MM.1S (cell line): ENCODE data around the gene LRRC4C.

ENCODE experiments used
- DNase-seq: peaks from one replicate; pipeline ENCODE4 v3.0.0-alpha.2; 2015
- H2AFZ ChIP-seq: fragments of 300-600 bp; sonication (generic); 2 replicates; pipeline ENCODE4 v1.6.0; 2016; ENCODE audit warnings: antibody characterized with exemption, low read length
- H3F3A ChIP-seq: fragments of 300-600 bp; sonication (generic); 2 replicates; pipeline ENCODE4 v1.6.1; 2016; ENCODE audit warnings: mild to moderate bottlenecking, antibody characterized with exemption, low read length, moderate library complexity, mixed read lengths; ENCODE audit not compliant: insufficient read depth
- H3K27ac ChIP-seq: fragments of 300-600 bp; sonication (generic); 2 replicates; pipeline ENCODE4 v1.5.1; 2016; ENCODE audit warnings: mild to moderate bottlenecking, low read length
- H3K27me3 ChIP-seq: fragments of 300-600 bp; sonication (generic); replicated peaks from 2 replicates; pipeline ENCODE4 v1.6.0; 2016; ENCODE audit warnings: low read length; ENCODE audit not compliant: insufficient read depth
- H3K36me3 ChIP-seq: fragments of 300-600 bp; sonication (generic); replicated peaks from 2 replicates; pipeline ENCODE4 v1.6.1; 2016; ENCODE audit warnings: mild to moderate bottlenecking, low read length, mixed read lengths; ENCODE audit not compliant: insufficient read depth
- H3K4me1 ChIP-seq: fragments of 300-600 bp; sonication (generic); 2 replicates; pipeline ENCODE4 v1.6.1; 2016; ENCODE audit warnings: low read length, mixed read lengths
- H3K4me2 ChIP-seq: fragments of 300-600 bp; sonication (generic); 2 replicates; pipeline ENCODE4 v1.6.0; 2016; ENCODE audit warnings: low read depth, low read length
- H3K4me3 ChIP-seq: fragments of 300-600 bp; sonication (generic); 2 replicates; pipeline ENCODE4 v1.5.1; 2016; ENCODE audit warnings: low read length, mixed read lengths
- H3K79me2 ChIP-seq: fragments of 300-600 bp; sonication (generic); 2 replicates; pipeline ENCODE4 v1.6.1; 2016; ENCODE audit warnings: mixed run types, low read length, mixed read lengths
- H3K9ac ChIP-seq: fragments of 300-600 bp; sonication (generic); 2 replicates; pipeline ENCODE4 v1.6.1; 2016; ENCODE audit warnings: low read length, mixed read lengths
- H3K9me2 ChIP-seq: fragments of 300-600 bp; sonication (generic); replicated peaks from 2 replicates; pipeline ENCODE4 v1.6.1; 2016; ENCODE audit warnings: mild to moderate bottlenecking, low read length, mixed read lengths; ENCODE audit not compliant: insufficient read depth
- H3K9me3 ChIP-seq: fragments of 300-600 bp; sonication (generic); replicated peaks from 2 replicates; pipeline ENCODE4 v1.6.1; 2016; ENCODE audit warnings: mild to moderate bottlenecking, low read length, mixed read lengths; ENCODE audit not compliant: insufficient read depth
- H4K20me1 ChIP-seq: fragments of 300-600 bp; sonication (generic); 2 replicates; pipeline ENCODE4 v1.6.1; 2016; ENCODE audit warnings: mild to moderate bottlenecking, low read length, moderate library complexity, mixed read lengths; ENCODE audit not compliant: insufficient read depth
- CTCF ChIP-seq: fragments of 300-600 bp; sonication (generic); IDR thresholded peaks from 2 replicates; pipeline ENCODE4 v1.5.1; 2016; ENCODE audit warnings: antibody characterized with exemption, low read length, mixed read lengths
- EZH2 ChIP-seq: fragments of 300-600 bp; sonication (generic); optimal IDR thresholded peaks from 2 replicates; pipeline ENCODE3; 2017; ENCODE audit warnings: low read depth, mild to moderate bottlenecking, antibody characterized with exemption, low read length, mixed read lengths
- EZH2phosphoT487 ChIP-seq: fragments of 300-600 bp; sonication (generic); IDR thresholded peaks from 2 replicates; pipeline ENCODE4 v1.6.1; 2018; ENCODE audit warnings: antibody characterized with exemption, low read length

The LRRC4C gene

GRCh38 chr11:41237382-41237781 lies 222.1 kb downstream of the LRRC4C start:
- Histone ChIP-seq H3K9me3 (no peaks in the 10 kb centered on the region), H3K9me2 (no peaks in the 10 kb centered on the region), H3K36me3 (no peaks in the 10 kb centered on the region; the same call in 1 of the 2 replicates), H3K4me1 (no peaks in the 10 kb centered on the region), H3K79me2 (no peaks in the 10 kb centered on the region), H3K9ac (no peak overlapping the region), H2AFZ (no peak overlapping the region), H4K20me1 (no peaks in the 10 kb centered on the region), H3F3A (no peaks in the 10 kb centered on the region), H3K4me3 (no peak overlapping the region), H3K4me2 (no peak overlapping the region), H3K27ac (no peak overlapping the region), H3K27me3 (no peaks in the 10 kb centered on the region)
- DNase-seq, result no peak
- TF ChIP-seq EZH2, result no peak
- no peak for TF ChIP-seq EZH2phosphoT487
- TF ChIP-seq CTCF, result no peak

GRCh38 chr11:41235668-41236067 lies 223.8 kb downstream of the LRRC4C start:
- no peak overlapping the region for H2AFZ ChIP-seq
- TF ChIP-seq EZH2 (no peak), CTCF (no peak), EZH2phosphoT487 (no peak)
- H3K79me2 ChIP-seq, result no peaks in the 10 kb centered on the region
- H3K9ac ChIP-seq, result no peak overlapping the region
- no peaks in the 10 kb centered on the region for H3K9me3 ChIP-seq
- no peak overlapping the region for H3K27ac ChIP-seq
- no peak overlapping the region for H3K4me3 ChIP-seq
- no peak overlapping the region for H3K4me2 ChIP-seq
- no peaks in the 10 kb centered on the region for H3K9me2 ChIP-seq
- no peaks in the 10 kb centered on the region for H4K20me1 ChIP-seq
- H3K4me1 ChIP-seq, result no peaks in the 10 kb centered on the region
- H3K27me3 ChIP-seq, result no peaks in the 10 kb centered on the region
- no peaks in the 10 kb centered on the region for H3F3A ChIP-seq
- H3K36me3 ChIP-seq, result no peaks in the 10 kb centered on the region; the same call in 1 of the 2 replicates
- DNase-seq, result no peak

- no peak overlapping the region for H3K27ac ChIP-seq
- H3K9ac ChIP-seq, result no peak overlapping the region
- no peaks in the 10 kb centered on the region for H3K4me1 ChIP-seq
- no peaks in the 10 kb centered on the region for H4K20me1 ChIP-seq
- no peak overlapping the region for H3K4me3 ChIP-seq
- H3K9me3 ChIP-seq, result no peaks in the 10 kb centered on the region
- H3K36me3 ChIP-seq, result no peaks in the 10 kb centered on the region
- H3F3A ChIP-seq, result no peaks in the 10 kb centered on the region
- H3K27me3 ChIP-seq, result no peaks in the 10 kb centered on the region
- H3K79me2 ChIP-seq, result no peaks in the 10 kb centered on the region
- no peak for DNase-seq
- no peak for TF ChIP-seq EZH2phosphoT487
- TF ChIP-seq CTCF, result no peak
- TF ChIP-seq EZH2, result no peak
- H2AFZ ChIP-seq, result no peak overlapping the region
- H3K9me2 ChIP-seq, result no peaks in the 10 kb centered on the region
- H3K4me2 ChIP-seq, result no peak overlapping the region
These were observed 233.4 kb downstream of the LRRC4C start for GRCh38 chr11:41225856-41226633.
